Natural killer cell treated with Interleukin-12 subunit alpha and Interleukin-12 subunit beta and Interleukin-15 and Interleukin-18, amount 100 ng/mL, for 72 hours (primary cell): ENCODE data around the gene C1QTNF1. TPM values are rescaled to one million over a fixed set of nuclear protein-coding genes. Genes with fewer than 3 reads are reported as not detected.

Source experiments
- ATAC-seq, 2 donors: fragments of 150-1000 bp; cut with Tn5 transposase in 1 of 2; sonication (Bioruptor Pico), chemical (Tn5 transposase) in 1 of 2; 2 replicates each; pipeline ENCODE4 v1.10.0; 2021
- DNase-seq: peaks from one replicate; pipeline ENCODE4 v3.0.0; 2022; ENCODE audit warnings: low spot score
- H3K27ac Mint-ChIP-seq, 2 donors: 1 replicate in 1 of 2; 2 replicates in 1 of 2; pipeline ENCODE4 v1.8.0; 2022; ENCODE audit warnings: mixed read lengths in 2 of 2, mild to moderate bottlenecking in 1 of 2, moderate library complexity in 1 of 2
- H3K27me3 Mint-ChIP-seq, 2 donors: 1 replicate in 1 of 2; 2 replicates in 1 of 2; pipeline ENCODE4 v1.8.0; 2022; ENCODE audit warnings: mixed read lengths in 2 of 2
- H3K36me3 Mint-ChIP-seq: one replicate; pipeline ENCODE4 v1.8.0; 2022; ENCODE audit warnings: mixed read lengths
- H3K4me1 Mint-ChIP-seq, 2 donors: 1 replicate in 1 of 2; 2 replicates in 1 of 2; pipeline ENCODE4 v1.8.0; 2022; ENCODE audit warnings: low read depth in 2 of 2, mixed read lengths in 2 of 2, mild to moderate bottlenecking in 1 of 2
- H3K4me3 Mint-ChIP-seq: one replicate; pipeline ENCODE4 v1.8.0; 2022; ENCODE audit warnings: mixed read lengths
- H3K9me3 Mint-ChIP-seq: 2 replicates; pipeline ENCODE4 v1.8.0; 2022; ENCODE audit warnings: mixed read lengths
- total RNA-seq, 2 donors: library from RNA; stranded (reverse); gene quantifications; one replicate each; pipeline ENCODE4 v1.2.3, GENCODE V29; 2022

Gene C1QTNF1
- total RNA-seq, 2 donors from 2014 or later, result not detected

GRCh38 chr17:78997231-78997741 lies 26.7 kb upstream of the C1QTNF1 start:
- ATAC-seq, result no peak
- no peak for DNase-seq
- Mint-ChIP-seq H3K36me3 (no peaks in the 10 kb centered on the region), H3K27ac (no peak overlapping the region), H3K27me3 (no peaks in the 10 kb centered on the region), H3K4me1 (peaks cover 5 to 31% of the 10 kb centered on the region in 2 donors), H3K9me3 (no peaks in the 10 kb centered on the region), H3K4me3 (no peak overlapping the region)

DNA sequence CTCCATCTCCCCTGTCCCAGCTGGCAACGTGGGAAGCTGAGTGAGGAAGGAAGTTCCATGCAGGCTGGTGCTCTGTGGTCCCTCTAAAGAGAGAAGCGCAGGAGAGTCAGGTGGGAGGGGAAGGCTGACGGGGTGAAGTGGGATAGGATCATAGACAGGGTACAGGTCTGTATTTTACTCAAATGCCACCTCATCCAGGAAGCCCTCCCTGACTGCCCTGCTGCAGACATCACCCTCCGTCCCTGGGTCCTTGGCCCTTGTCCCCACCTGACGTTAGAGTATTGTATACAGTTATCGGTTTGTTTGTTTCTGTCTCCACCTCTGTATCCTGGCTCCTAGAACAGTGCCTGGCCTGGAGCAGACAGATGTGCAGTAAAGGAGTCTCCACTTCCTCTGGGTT lies 26.1 kb upstream of the C1QTNF1 start:
- H3K4me3 Mint-ChIP-seq, result no peak overlapping the region
- no peak overlapping the region for H3K27ac Mint-ChIP-seq
- ATAC-seq (no peak), DNase-seq (no peak)
- no peaks in the 10 kb centered on the region for H3K9me3 Mint-ChIP-seq
- H3K27me3 Mint-ChIP-seq, result no peaks in the 10 kb centered on the region
- peaks cover 10 to 35% of the 10 kb centered on the region in 2 donors for H3K4me1 Mint-ChIP-seq
- no peaks in the 10 kb centered on the region for H3K36me3 Mint-ChIP-seq

GRCh38 chr17:78998311-78999055 lies 25.5 kb upstream of the C1QTNF1 start:
- Mint-ChIP-seq H3K27ac (no peak overlapping the region), H3K27me3 (no peaks in the 10 kb centered on the region), H3K4me1 (peaks cover 10 to 31% of the 10 kb centered on the region in 2 donors), H3K36me3 (no peaks in the 10 kb centered on the region), H3K9me3 (no peaks in the 10 kb centered on the region), H3K4me3 (no peak overlapping the region)
- DNase-seq (peak; percentile 59), ATAC-seq (no peak)

GRCh38 chr17:78999056-78999768 lies 24.8 kb upstream of the C1QTNF1 start:
- Mint-ChIP-seq H3K4me3 (no peak overlapping the region), H3K27me3 (no peaks in the 10 kb centered on the region), H3K4me1 (peaks cover 10 to 31% of the 10 kb centered on the region in 2 donors), H3K36me3 (no peaks in the 10 kb centered on the region), H3K27ac (no peak overlapping the region), H3K9me3 (no peaks in the 10 kb centered on the region)
- DNase-seq (no peak), ATAC-seq (no peak)

DNA sequence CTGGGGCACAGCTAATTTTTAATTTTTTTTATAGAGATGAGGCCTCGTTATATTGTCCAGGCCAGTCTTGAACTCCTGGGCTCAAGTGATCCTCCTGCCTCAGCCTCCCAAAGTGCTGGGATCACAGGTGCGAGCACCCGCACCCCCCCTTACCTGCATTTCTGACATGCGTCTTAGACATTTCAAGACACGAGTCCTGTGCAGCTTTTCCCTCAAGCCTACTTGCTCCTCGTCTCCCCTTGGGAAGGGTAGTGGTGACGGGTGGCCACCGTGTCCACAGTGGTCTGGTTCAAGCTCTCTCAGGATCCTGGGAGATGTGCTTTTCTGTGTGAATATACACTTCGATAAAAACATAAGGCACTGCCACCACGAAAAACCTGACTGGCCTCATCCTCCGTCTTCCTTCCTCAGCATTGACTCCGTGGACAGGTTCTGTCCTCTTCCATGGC lies 24.0 kb upstream of the C1QTNF1 start:
- Mint-ChIP-seq H3K4me3 (no peak overlapping the region), H3K9me3 (no peaks in the 10 kb centered on the region), H3K4me1 (peaks cover 10 to 31% of the 10 kb centered on the region in 2 donors), H3K27ac (no peak overlapping the region), H3K27me3 (no peaks in the 10 kb centered on the region), H3K36me3 (no peaks in the 10 kb centered on the region)
- ATAC-seq (no peak), DNase-seq (peak; percentile 57)

DNA sequence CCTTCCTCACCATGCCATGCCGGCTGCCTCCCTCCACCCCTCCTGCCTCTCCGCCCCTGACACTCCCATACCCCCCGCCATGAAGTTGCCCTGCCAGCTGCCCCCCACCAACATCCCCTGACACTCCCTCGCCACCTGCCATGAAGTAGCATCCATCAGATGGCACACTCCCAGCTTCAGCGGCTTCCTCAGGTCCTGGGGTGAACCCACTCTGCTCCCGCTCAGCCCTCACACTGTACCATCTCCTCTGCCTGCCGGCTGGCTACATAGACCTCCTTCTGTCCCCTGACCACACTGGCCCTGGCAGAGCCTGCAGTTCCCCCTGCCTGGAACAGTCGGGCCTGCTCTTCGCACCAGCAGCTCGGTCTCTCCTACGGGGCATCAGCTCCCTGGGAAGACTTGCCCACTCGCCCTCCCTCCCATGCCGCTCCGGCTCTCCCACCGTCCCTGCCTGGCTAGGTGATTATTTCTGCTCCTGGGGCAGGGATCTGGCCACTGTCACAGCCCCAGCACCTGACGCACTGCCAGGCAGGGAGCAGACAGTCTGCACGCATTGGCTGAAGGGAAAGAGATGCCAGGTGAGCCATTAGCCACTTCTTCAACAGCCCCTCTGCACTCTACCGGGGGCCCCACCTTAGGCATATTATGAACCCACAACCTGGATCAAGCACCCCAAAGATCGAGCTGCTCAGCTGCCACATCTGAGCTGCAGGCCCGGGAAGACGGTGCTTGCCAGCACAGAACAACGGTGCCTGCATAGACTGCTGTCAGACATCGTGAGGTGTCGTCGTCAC lies 23.4 kb upstream of the C1QTNF1 start:
- no peaks in the 10 kb centered on the region for H3K9me3 Mint-ChIP-seq
- H3K4me1 Mint-ChIP-seq, result peaks cover 10 to 33% of the 10 kb centered on the region in 2 donors
- H3K27ac Mint-ChIP-seq, result no peak overlapping the region
- DNase-seq, result peak; percentile 51
- ATAC-seq, result no peak
- no peaks in the 10 kb centered on the region for H3K36me3 Mint-ChIP-seq
- no peaks in the 10 kb centered on the region for H3K27me3 Mint-ChIP-seq
- H3K4me3 Mint-ChIP-seq, result no peak overlapping the region

- Mint-ChIP-seq H3K4me1 (peaks cover 15 to 40% of the 10 kb centered on the region in 2 donors), H3K9me3 (no peaks in the 10 kb centered on the region), H3K36me3 (no peaks in the 10 kb centered on the region), H3K27me3 (no peaks in the 10 kb centered on the region), H3K27ac (no peak overlapping the region), H3K4me3 (no peak overlapping the region)
- DNase-seq, result no peak
- no peak for ATAC-seq
These were observed 22.6 kb upstream of the C1QTNF1 start for GRCh38 chr17:79001190-79002020.

GRCh38 chr17:79002291-79002690 lies 21.7 kb upstream of the C1QTNF1 start:
- H3K9me3 Mint-ChIP-seq, result no peaks in the 10 kb centered on the region
- H3K36me3 Mint-ChIP-seq, result no peaks in the 10 kb centered on the region
- H3K4me3 Mint-ChIP-seq, result no peak overlapping the region
- DNase-seq, result no peak
- H3K27me3 Mint-ChIP-seq, result no peaks in the 10 kb centered on the region
- peaks cover 24 to 47% of the 10 kb centered on the region in 2 donors for H3K4me1 Mint-ChIP-seq
- no peak for ATAC-seq
- H3K27ac Mint-ChIP-seq, result no peak overlapping the region

DNA sequence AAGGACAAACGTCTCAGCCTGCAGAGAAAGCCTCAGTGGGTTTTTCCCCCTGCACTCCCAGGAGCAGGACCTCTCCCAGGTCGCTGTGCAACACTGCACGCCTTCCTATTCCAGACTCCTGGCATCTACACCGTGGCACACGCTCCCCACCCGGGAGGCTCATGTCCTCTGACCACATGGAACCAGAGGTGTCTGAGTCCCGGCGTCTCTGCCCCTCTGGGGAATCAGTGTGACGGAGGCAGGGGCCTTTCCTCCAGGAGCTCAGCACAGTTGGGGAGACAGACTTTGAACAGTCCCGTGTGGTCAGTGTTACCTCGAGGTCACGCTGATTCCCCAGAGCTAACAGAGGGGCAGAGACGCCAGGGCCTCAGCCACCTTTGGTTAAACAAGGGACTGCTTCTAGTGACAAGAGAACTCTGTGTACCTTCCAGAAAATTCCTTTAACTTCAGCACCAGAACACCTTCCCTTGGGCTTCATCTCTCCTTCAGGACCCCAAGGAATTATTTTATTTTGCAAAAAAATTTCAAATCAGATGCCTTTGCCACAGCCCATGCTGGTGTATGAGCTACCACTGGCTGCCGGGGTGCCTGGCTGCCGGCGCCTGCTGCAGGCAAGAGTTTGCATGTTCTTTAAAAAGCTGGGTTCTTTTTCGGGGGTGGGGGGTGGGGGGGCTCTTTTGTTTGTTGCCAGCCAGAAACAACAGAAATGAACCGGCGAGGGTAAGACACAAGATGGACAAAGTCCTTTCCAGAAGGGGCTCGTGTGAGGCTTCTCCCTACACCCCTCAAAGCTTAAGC lies 21.0 kb upstream of the C1QTNF1 start:
- Mint-ChIP-seq H3K27ac (no peak overlapping the region), H3K27me3 (no peaks in the 10 kb centered on the region), H3K4me3 (no peak overlapping the region), H3K36me3 (no peaks in the 10 kb centered on the region), H3K4me1 (peaks cover 31 to 54% of the 10 kb centered on the region in 2 donors), H3K9me3 (no peaks in the 10 kb centered on the region)
- DNase-seq, result no peak
- ATAC-seq, result no peak

GRCh38 chr17:79003661-79004411 lies 20.1 kb upstream of the C1QTNF1 start:
- DNase-seq (no peak), ATAC-seq (no peak)
- no peaks in the 10 kb centered on the region for H3K36me3 Mint-ChIP-seq
- H3K9me3 Mint-ChIP-seq, result no peaks in the 10 kb centered on the region
- peaks cover 39 to 62% of the 10 kb centered on the region in 2 donors for H3K4me1 Mint-ChIP-seq
- no peaks in the 10 kb centered on the region for H3K27me3 Mint-ChIP-seq
- no peak overlapping the region for H3K4me3 Mint-ChIP-seq
- no peak overlapping the region for H3K27ac Mint-ChIP-seq

DNA sequence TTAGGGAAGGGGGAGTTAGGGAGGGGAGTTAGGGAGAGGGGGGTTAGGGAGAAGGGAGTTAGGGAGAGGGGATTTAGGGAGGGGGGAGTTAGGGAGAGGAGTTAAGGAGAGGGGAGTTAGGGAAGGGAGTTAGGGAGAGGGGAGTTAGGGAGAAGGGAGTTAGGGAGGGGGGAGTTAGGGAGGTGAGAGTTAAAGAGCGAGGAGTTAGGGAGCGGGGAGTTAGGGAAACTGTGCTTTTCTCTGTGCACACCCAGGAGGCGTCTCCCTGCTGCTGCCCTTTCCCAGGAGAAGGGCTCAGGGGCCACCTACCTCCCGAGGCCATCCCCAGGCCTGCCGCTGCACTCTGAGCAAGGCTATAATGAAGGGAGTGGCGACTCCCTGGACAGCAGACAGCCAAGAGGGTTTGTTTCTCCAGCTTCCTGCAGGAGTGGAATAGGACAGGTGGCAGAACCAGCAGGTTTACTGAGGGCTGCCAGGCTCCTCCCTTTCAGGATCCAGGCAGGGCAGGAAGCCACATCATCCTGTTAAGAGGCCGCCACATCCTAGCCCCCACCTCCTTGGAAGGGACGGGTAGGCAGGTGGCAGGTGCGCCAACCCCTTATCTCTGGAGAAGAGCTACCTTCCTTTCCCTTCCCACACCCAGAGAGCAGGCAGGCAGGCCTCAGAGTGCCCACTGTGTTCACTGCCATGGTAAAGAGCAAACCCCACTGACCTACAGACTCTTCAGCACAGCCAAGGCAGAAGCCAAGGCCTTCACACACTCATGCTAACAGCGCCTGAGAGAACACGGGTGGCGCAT lies 18.7 kb upstream of the C1QTNF1 start:
- Mint-ChIP-seq H3K27ac (no peak overlapping the region), H3K4me1 (peaks cover 42 to 67% of the 10 kb centered on the region in 2 donors), H3K4me3 (no peak overlapping the region), H3K27me3 (no peaks in the 10 kb centered on the region), H3K36me3 (no peaks in the 10 kb centered on the region), H3K9me3 (no peaks in the 10 kb centered on the region)
- no peak for ATAC-seq
- no peak for DNase-seq
